GM10266 (cell line): ENCODE results near the gene SAT2.
A peak's percentile ranks its signal among the peaks of the same experiment; 100 is the strongest.

ENCODE experiments used
- DNase-seq: peaks from one replicate; pipeline ENCODE4 v3.0.0; 2012; ENCODE audit errors: extremely low spot score
- CTCF ChIP-seq: IDR thresholded peaks from 2 replicates; pipeline ENCODE4 v1.5.1; 2012; ENCODE audit warnings: mild to moderate bottlenecking, low read depth; ENCODE audit not compliant: control insufficient read depth, insufficient read depth; ENCODE audit errors: missing control alignments

Gene SAT2

DNA sequence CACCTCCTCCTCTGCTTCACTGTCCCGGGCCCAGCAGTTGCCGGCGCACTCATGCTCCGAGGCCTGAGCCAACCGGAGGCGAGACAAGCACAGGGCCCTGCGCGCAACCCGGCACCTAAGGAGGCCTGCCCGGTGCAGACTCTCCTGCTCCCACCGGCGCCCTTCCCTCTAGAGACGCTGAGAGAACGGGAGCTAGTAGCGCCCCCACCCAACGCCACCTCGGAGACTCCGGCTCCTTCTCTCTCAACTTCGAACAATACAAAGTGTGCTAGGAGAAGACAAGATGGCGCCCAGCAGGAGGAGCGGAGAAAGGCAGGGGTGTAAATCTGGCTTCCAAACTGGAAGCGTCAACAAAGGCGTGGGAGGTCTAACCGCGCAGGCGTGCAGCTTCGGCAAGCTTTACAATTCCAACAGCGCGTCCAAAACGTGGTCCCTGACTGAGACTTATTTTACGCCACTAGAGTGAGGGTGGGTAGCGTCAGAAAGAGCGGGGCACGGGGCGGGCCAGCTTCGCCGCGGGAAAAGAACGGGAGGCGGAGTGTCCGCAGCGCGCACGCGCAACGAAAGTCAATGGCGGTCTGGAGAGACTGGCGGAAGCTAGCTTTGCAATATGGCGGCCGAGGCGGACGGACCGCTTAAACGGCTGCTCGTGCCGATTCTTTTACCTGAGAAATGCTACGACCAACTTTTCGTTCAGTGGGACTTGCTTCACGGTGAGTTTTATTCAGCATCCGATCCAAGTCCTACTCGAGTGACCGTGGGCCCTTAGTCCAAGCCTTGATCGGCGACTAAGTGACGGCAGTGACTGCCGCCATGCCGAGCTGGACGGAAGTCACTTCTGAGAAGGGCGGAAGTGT, 44.1 kb downstream of the SAT2 start, which contains the start of gene MPDU1:
Gene MPDU1, plus strand, starts transcription at position 600 of the 857 bp plus-strand sequence. Its CDS starts 11 bp downstream, at position 611.
- TF ChIP-seq CTCF: no peak
- DNase-seq: peak; percentile 94

DNA sequence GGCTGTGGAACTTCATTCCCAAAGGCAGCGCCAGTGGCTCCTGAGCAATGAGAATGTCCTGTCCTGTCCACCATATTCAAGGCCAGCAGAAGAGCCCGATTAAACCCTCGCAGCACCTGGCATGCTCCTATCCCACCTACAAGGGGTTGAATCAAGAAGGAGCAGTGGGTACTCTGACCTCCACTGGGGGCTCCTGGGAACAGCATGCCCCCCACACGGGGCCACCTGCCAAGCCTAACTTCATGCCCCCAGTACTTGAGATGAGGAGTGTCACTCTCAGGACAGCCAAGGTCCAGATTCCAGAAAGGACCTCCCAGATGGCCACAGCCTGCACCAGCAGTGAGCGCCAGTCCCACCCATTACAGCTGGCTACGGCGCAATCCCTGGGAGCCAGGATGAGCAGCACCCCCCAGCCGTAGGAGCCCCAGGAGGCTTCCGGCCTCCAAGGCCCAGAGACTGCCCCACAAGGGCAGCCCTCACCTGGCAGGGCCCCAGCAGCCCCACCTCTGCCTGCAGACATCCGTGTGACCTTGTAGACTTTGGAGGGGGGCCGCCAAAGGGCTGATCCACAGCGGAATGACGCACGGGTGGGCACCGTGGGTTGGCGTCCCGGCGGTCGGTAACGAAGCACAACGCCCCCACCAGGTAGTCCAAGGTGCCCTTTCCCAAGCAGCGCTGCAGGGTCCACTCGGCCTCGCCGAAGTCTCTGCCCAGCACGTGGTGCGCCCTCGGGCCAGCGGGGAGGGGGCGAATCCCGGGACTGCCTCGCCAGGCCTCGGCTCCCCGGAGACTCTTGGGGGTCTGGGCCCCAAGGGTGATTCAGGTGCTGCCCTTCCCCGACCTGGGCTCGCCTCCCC, 45.0 kb downstream of the SAT2 start:
- DNase-seq: no peak
- no peak for TF ChIP-seq CTCF

DNA sequence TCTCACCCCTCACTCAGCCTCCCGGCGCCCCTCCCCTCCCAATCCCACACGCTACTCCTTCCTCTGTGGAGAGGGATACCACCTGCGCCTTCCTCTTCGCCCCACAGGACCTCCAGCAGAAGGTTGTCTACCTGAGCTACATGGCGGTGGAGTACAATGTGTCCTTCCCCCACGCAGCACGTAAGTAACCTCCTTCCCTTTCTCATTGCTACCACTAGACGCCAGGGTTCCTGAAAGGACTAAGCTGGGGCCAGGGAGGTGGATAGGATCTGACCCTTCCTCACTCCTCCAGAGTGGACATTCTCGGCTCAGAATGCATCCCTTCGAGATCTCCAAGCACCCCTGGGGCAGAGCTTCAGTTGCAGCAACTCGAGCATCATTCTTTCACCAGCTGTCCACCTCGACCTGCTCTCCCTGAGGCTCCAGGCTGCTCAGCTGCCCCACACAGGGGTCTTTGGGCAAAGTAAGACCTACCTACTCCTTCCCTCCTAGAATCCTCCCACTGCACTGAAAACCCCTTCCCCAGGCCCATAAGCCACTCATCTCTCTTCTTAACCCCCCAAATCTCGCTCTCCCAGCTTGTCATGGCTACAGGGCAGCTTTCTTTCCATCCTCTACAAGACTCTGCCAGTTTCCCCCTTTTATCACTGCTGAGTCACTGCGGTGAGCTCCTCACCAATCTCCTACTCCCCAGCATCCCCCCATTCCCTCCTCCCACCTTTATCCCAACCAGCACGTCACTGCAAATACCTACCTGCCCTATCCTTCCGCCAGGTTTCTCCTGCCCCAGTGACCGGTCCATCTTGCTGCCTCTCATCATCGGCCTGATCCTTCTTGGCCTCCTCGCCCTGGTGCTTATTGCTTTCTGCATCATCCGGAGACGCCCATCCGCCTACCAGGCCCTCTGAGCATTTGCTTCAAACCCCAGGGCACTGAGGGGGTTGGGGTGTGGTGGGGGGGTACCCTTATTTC, 46.7 kb downstream of the SAT2 start:
- no peak for DNase-seq
- TF ChIP-seq CTCF: no peak

GRCh38 chr17:7579834-7580603, 47.6 kb downstream of the SAT2 start:
- DNase-seq: no peak
- no peak for TF ChIP-seq CTCF

- DNase-seq: peak; percentile 77
- TF ChIP-seq CTCF: no peak
These were observed 48.4 kb downstream of the SAT2 start, which contains the start of gene CD68 for GRCh38 chr17:7579001-7579833. TSS of gene CD68 (plus strand) at chr17:7579638. CDS start at chr17:7579678, 40 bp downstream.
